HPDE6-E6E7 (cell line): ENCODE measurements around the gene NAA16.
"Not testable (repeated sequence)": the region's sequence is repeated elsewhere in the genome, so short reads cannot be mapped to it uniquely, and the experiment has no call there.

Experiments
- DNase-seq: peaks from one replicate; pipeline ENCODE4 v3.0.0; 2011; ENCODE audit warnings: missing footprints; ENCODE audit errors: extremely low spot score

NAA16 gene

DNA sequence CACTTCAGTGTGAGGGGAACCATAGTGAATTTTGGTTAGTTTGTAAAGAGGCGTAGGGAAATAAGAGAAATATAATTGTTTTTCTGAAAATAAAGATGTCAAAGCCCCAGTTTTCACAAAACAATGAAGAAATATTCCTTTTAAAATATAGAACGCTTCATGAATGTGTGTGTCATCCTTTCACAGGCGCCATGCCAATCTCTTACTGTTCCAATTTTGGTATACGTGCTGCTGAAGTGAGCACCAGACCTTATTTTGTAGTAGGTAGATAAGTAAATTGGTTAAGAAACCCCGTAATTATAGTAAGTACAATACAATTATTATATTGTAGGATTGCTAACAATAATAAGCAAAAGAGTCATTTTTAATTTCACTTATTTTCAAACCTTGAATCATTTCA is 43.3 kb downstream of the NAA16 start:
- DNase-seq = no peak

- not testable (repeated sequence) for DNase-seq
These were observed 45.2 kb downstream of the NAA16 start for GRCh38 chr13:41356385-41356648.

DNA sequence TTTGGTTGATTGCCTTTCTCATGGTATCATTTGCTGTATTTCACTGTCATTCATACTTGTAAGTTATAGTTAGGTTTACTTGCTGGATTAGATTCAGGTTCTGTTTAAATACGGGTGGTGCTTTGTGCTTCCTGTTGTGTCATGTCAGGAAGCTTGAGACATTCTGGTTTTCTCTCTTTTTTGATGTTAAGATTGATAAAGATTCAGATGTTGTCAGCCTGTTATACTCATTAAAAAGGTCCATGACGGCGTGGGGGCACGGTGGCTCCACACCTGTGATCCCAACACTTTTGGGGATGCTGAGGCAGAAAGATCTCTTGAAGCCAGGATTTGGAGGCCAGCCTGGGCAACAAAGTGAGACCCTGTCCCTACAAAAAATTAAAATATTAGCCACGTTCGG is 45.7 kb downstream of the NAA16 start:
- no peak for DNase-seq

- DNase-seq = no peak
These were observed 50.4 kb downstream of the NAA16 start for GRCh38 chr13:41361491-41361890.

DNA sequence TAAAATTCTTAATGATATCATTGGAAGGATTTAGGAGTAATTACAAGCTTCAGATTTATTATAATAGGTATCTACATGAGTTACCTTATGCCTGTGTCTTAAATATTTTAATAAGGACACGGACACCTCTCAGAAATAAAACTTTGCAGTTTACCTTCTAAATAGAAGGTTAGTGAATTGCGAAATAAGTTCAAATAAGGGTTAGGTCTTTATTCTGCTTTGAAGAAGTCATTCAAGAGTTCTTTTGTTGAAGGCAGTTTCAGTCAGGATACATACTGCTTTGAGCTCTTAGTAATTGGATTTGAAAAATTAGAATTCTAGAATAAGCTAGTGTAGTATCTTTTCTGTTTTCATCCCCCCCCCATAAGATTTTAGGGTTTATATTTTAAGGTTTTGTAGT is 53.0 kb downstream of the NAA16 start:
- no peak for DNase-seq

DNA sequence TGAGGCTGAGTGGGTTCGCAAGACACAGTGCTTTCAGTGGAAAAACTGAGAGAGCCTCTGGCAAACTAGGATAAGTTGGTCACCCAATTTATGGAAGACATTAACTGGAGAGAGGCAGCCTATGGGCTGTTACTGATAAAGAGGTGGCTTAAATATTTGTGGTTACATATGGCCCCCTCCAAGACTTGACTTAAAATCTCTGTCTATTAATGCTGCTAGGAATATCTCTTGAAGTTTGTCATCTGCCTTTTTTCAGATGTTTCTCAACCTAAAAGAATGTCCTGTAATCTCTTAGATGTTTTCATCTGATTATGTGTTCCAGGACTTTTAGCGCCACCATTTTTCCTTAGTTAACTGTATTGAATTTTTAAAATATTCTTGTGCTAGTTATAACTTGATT is 54.6 kb downstream of the NAA16 start:
- DNase-seq = no peak

- no peak for DNase-seq
These were observed 59.7 kb downstream of the NAA16 start for GRCh38 chr13:41370736-41371135.

- no peak for DNase-seq
These were observed 66.4 kb downstream of the NAA16 start for GRCh38 chr13:41377446-41377845.

DNA sequence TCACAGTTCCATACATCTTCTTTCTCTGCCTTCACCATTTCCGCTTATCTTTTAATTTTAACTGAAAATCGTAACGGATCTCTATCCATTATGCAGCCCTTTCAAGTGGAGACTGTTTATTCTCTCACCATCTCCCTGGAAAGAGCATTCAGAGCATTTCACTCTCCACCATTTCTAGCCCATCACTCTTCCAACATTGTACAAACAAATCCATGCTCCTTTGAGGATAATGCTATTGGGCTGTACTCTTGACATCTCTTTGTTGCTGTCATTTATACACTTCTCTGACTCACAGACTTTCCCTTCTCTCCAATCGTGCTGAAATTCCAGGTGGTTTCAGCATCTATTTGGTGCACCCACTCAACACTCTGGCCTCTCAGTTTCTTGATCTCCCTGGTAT is 71.4 kb downstream of the NAA16 start:
- DNase-seq = no peak

GRCh38 chr13:41383386-41383785 is 72.3 kb downstream of the NAA16 start:
- DNase-seq = no peak

- no peak for DNase-seq
These were observed 73.9 kb downstream of the NAA16 start for GRCh38 chr13:41384749-41385503.

GRCh38 chr13:41386211-41386610 is 75.1 kb downstream of the NAA16 start:
- DNase-seq = no peak

DNA sequence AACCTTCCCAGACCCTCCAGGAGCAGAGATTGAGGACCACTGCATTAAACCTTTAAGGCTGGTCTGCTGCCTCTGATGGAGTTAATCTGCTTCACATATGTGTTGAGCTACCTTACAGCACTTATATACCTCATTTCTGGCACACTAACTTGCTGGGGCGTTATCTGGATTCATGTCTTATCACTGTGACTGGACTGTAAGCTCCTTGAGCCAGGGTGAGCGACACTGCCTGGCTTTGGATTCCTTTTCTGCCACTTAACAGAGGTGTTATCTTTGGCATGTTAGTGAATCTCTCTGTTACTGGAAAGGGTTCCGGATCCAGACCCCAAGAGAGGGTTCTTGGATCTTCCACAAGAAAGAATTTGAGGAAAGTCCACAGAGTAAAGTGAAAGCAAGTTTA is 76.5 kb downstream of the NAA16 start:
- DNase-seq = no peak

DNA sequence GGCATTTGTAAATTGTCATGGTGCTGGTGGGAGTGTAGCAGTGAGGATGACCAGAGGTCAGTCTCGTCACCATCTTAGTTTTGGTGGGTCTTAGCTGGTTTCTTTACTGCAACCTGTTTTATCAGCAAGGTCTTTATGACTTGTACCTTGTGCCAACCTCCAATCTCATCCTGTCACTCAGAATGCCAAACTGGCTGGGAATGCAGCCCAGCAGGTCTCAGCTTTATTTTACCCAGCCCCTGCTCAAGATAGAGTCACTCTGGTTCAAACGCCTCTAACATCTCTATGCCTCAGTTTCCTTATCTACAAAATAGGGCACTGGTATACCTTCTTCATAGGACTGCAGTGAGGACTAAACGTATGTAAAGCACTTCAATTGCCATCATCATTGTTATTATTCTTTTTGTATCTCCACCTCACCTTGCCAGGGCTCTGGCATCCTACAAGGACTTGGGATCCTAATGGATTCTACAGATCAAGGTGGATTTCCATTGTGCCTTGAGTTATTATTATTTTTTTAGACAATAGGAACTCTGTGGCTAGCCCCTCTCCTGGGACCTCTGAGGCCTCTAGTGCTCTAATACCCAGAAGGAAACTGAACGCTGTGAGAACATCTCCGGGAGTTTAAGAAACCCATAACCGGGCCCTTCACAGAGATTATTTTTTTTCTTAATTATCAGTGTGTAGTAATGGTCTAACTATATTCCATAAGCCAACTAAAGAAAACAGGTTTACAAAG is 77.2 kb downstream of the NAA16 start:
- no peak for DNase-seq

DNA sequence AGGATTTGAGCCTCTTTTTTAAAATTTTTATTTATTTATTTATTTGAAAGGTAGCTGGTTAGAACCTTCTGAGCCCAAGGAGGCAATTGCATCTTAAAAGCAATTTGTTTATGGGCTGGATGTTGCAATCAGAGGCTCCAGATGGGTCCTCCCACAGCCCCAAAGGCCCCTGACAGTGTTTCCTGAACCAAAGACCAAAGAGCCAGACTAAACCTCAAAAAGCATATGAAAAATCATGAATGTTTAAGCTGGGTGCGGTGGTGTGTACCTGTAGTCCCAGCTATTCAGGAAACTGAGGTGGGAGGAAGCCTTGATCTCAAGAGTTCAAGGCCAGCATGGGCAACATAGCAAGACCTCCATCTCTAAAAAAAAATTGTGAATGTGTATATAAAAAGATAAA is 78.5 kb downstream of the NAA16 start:
- DNase-seq = no peak

DNA sequence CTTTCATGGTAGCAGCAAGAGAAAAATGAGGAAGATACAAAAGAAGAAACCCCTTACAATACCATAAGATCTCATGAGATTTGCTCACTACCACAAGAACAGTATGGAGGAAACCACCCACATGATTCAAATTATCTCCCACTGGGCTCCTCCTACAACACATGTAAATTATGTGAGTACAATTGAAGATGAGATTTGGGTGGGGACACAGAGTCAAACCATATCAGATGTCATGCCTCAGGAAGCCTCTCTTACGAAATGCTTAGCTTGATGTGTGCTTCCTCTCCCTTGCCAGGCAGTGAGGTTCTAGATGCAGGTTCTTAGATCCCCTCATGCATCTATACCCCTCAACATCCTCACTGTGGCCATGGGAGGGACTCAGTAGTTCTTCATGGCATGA is 83.1 kb downstream of the NAA16 start:
- DNase-seq = no peak

DNA sequence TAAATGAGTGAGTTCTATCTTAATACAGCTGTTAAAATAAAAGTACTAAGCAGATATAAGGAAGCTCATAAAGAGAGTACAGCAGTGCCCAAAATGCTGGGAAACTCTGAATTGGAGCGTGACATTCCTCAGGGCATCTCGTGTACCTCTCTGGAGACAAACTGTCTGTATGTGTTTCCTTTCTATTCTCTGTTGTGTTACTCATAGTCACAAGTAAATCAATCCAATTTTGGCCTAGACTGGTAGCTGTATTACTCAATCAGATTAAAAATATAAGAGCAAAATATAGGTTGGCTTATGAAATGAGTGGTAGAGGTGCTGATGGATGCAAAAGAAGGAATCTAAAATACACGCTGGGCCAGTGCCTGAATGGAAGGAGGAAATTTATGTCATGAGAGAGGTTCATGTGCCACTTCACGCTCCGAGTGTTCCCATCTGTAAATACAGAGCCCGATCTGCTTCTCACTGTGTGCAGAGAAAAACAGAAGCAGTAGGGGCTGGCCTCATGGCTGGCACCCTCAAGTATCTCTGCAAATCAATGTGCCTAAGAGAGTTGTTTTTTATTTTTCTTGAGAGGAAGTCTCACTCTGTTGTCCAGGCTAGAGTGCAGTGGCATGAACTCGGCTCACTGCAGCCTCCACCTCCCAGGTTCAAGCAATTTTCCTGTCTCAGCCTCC is 87.6 kb downstream of the NAA16 start:
- no peak for DNase-seq

DNA sequence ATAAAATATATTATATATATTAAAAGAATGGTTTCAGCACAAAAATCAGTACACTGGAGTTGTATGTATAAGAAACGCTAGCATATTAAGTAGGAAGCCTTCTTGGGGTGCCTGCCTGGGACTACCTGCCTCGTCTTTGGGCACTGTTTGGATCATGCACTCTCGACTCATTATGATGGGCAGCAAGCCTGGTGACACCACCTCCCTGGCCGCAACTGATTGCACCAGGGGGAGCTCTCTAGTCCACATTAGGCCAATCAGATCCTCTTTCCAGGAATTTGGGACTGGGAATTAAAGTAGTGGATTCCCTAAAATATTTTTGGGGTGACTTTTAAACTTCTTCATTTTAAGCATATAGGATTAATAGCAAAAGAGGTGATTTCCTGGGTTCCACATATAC is 90.3 kb downstream of the NAA16 start:
- no peak for DNase-seq

- DNase-seq = no peak
These were observed 91.8 kb downstream of the NAA16 start for GRCh38 chr13:41402691-41403511.

DNA sequence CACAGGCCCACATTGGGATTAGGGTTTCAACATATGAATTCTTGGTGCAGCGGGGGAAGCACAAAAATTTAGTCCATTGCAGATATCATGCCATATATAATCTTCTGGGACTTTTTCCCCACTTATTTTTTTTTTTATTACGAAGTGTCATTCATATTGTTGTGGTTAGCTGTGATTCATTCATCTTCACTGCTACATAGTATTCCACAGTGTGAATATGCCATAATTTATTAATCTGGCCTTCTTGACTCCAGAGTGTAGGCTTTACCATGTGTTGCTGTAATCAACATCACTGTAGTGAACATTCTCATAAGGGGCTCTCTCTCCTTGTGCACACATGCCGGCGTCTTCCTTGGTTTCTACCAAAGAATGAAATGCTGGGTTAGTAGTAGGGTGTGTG is 92.9 kb downstream of the NAA16 start:
- DNase-seq = no peak

- DNase-seq = no peak
These were observed 94.3 kb downstream of the NAA16 start for GRCh38 chr13:41405367-41405766.

DNA sequence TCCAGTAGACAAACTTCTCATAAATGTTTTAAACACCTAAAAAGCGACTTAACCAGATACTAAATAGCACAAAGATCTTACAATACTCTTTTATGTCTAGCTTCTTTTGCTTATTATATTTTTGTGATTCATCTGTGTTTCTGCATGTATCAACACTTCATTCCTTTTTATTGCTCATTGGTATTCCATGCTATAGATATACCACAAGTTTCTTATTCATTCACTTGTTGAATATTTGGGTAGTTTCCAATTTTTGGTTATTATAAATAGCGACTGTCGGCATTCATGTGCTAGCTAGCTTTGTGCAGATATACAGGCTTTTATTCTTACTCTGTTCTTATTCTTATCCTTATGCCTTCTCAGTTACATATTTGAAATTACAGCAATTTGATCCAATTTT is 96.3 kb downstream of the NAA16 start:
- no peak for DNase-seq
